Measurements from ENCODE around the gene ATG9A. TPM values are rescaled to one million over a fixed set of nuclear protein-coding genes. Genes with fewer than 3 reads are reported as not detected.

Gene ATG9A
- total and polyA plus RNA-seq, 2 of the 8 experiments (the other 6 are each of a cell fraction or from before 2014, with no cell fraction given): 43.6 to 66.8 TPM

DNA sequence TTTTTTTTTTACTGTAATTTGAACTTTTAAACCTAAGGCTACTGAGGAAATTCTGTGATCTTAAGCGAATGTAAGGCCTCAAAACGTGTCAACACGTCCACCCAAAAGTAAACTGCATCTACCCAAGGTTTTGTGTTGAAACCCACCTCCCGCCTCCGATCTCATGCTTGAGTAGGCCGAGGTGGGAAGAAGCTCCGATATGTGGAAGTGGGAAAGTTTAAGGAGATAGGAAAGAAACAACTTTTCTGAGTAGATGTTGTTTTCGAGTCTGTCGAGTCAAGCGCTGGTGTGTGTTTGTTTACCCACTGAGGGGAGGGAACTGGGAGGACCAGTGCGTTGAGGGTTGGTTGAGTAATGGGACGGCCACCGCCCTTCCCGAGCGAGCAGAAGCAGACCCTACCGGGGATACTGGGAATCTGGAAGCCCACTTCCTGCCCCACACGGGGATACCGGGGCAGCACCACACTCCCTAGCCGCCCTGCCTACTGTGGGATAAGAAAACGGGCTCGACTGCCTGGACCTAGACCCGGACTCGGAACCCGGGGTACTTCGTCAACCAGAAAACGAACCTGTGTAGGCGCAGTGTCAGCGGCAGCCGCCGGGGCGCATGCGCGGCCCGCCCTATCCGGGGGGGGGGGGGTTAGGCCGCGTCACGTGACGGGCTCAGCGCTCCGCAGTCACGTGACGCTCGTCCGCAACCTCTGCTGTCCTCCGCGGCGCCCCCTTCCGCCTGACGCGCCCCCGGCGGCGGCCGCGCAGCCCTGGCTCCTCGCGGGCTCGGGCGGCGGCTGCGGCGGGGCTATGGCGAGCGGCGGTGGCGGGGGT lies 51.7 kb downstream of the ATG9A start, which contains the start of gene RETREG2 (continued):
- TF ChIP-seq SP4 (IDR thresholded peaks at IDR 0.05; ENCODE audit: low read length): peak; percentile 97
- no peak for TF ChIP-seq RFX5 (IDR thresholded peaks at IDR 0.05; ENCODE audit: borderline replicate concordance, low read depth, low read length)
- TF ChIP-seq TCF12 (IDR thresholded peaks at IDR 0.05; ENCODE audit: low read depth, low read length): no peak
- TF ChIP-seq YY1 (IDR thresholded peaks at IDR 0.05; ENCODE audit: low read depth, low read length): no peak
- no peak for TF ChIP-seq RNF2 (IDR thresholded peaks at IDR 0.05; ENCODE audit: borderline replicate concordance, low read depth, low read length, missing control alignments, poor library complexity, severe bottlenecking)
- peak; percentile 83 for TF ChIP-seq NRF1 (IDR thresholded peaks at IDR 0.05; ENCODE audit: low read depth, low read length)
- TF ChIP-seq MAFK (IDR thresholded peaks at IDR 0.05; ENCODE audit: low read depth, low read length): peak; percentile 12; the same call in 1 of the 2 replicates
- no peak for TF ChIP-seq CTBP2 (IDR thresholded peaks at IDR 0.05; ENCODE audit: borderline replicate concordance, insufficient read depth, insufficient read length, low read length)
- no peak for TF ChIP-seq ZNF274 (IDR thresholded peaks at IDR 0.05; ENCODE audit: borderline replicate concordance, extremely low read depth, low read length)
- no peak for TF ChIP-seq SP1 (IDR thresholded peaks at IDR 0.05; ENCODE audit: low read depth, low read length)
- TF ChIP-seq POLR2A (IDR thresholded peaks at IDR 0.05; ENCODE audit: control extremely low read depth in 1 of 2, low read depth in 2 of 2, low read length in 2 of 2): peak in 1 of 2 experiments; percentile 31; a peak in 1 of 3 replicates
- TF ChIP-seq KDM4A (IDR thresholded peaks at IDR 0.05; ENCODE audit: low read depth, low read length, severe bottlenecking): peak; percentile 85
- no peak for TF ChIP-seq SIX5 (IDR thresholded peaks at IDR 0.05; ENCODE audit: low read depth, low read length)
- no peak for TF ChIP-seq POLR2AphosphoS5 (IDR thresholded peaks at IDR 0.05; ENCODE audit: low read depth, low read length)
- TF ChIP-seq GTF2F1 (IDR thresholded peaks at IDR 0.05; ENCODE audit: borderline replicate concordance, low read depth, low read length): 0 out of 2 replicates have a peak, but pooled peaks have one; percentile 26
- no peak for TF ChIP-seq POU5F1 (IDR thresholded peaks at IDR 0.05; ENCODE audit: low read depth, low read length)
- peak in 1 of 2 experiments; percentile 36; a peak in 1 of 4 replicates for TF ChIP-seq RAD21 (IDR thresholded peaks at IDR 0.05 in 1 of 2, conservative IDR thresholded peaks at IDR 0.05 in 1 of 2; ENCODE audit: low read depth in 2 of 2, low read length in 2 of 2)
